Keratinocyte (primary cell): ENCODE results near the gene PRDX1. TPM values are rescaled to one million over a fixed set of nuclear protein-coding genes. Genes with fewer than 3 reads are reported as not detected.
"Not testable (repeated sequence)": the region's sequence is repeated elsewhere in the genome, so short reads cannot be mapped to it uniquely, and the experiment has no call there.

Source experiments
- DNase-seq: peaks from one replicate; pipeline ENCODE4 v3.0.0-alpha.2; 2011; ENCODE audit warnings: low read depth, missing footprints, low spot score
- FAIRE-seq: peaks from 2 replicates; lab custom pipeline; 2011; peaks lifted over from hg19 to GRCh38; lab: Jason Lieb, UNC
- H2AFZ ChIP-seq: 2 replicates; pipeline ENCODE4 v1.6.0; 2012; ENCODE audit warnings: low read length, control low read depth, inconsistent platforms; ENCODE audit not compliant: control insufficient read depth
- H3K27ac ChIP-seq: 2 replicates; pipeline ENCODE4 v1.5.1; 2011; ENCODE audit warnings: low read length; ENCODE audit not compliant: control insufficient read depth, insufficient read depth
- H3K27me3 ChIP-seq: 3 replicates; pipeline ENCODE4 v1.6.0; 2011; ENCODE audit warnings: low read length; ENCODE audit not compliant: control insufficient read depth, insufficient read depth; ENCODE audit errors: extremely low read depth
- H3K36me3 ChIP-seq, 2 experiments: 2 replicates in 1 of 2; 3 replicates in 1 of 2; pipeline ENCODE4 v1.5.1; 2011; ENCODE audit warnings: low read length in 2 of 2, mild to moderate bottlenecking in 1 of 2; ENCODE audit not compliant: control insufficient read depth in 2 of 2, insufficient read depth in 2 of 2; ENCODE audit errors: extremely low read depth in 1 of 2
- H3K4me1 ChIP-seq: 3 replicates; pipeline ENCODE4 v1.5.1; 2011; ENCODE audit warnings: low read length; ENCODE audit not compliant: control insufficient read depth, insufficient read depth; ENCODE audit errors: extremely low read depth
- H3K4me2 ChIP-seq: 3 replicates; pipeline ENCODE4 v1.6.0; 2011; ENCODE audit warnings: low read depth, low read length; ENCODE audit not compliant: control insufficient read depth, insufficient read depth; ENCODE audit errors: extremely low read depth
- H3K4me3 ChIP-seq, 3 experiments: fragments of 200-600 bp in 1 of 3; sonication (generic) in 1 of 3; 2 replicates in 2 of 3; 3 replicates in 1 of 3; pipeline ENCODE4 v1.5.1; 2011 to 2016; ENCODE audit warnings: low read length in 3 of 3, mild to moderate bottlenecking in 3 of 3, control low read depth in 2 of 3, inconsistent platforms in 1 of 3, low read depth in 1 of 3, mixed read lengths in 1 of 3, mixed run types in 1 of 3, moderate library complexity in 1 of 3; ENCODE audit not compliant: control insufficient read depth in 2 of 3, insufficient read depth in 2 of 3; ENCODE audit errors: extremely low read depth in 1 of 3
- H3K79me2 ChIP-seq: 2 replicates; pipeline ENCODE4 v1.6.0; 2012; ENCODE audit warnings: low read length; ENCODE audit not compliant: control insufficient read depth, insufficient read depth
- H3K9ac ChIP-seq: 3 replicates; pipeline ENCODE4 v1.6.0; 2011; ENCODE audit warnings: low read length; ENCODE audit not compliant: control insufficient read depth, insufficient read depth; ENCODE audit errors: extremely low read depth
- H3K9me1 ChIP-seq: 3 replicates; pipeline ENCODE4 v1.6.0; 2011; ENCODE audit warnings: low read length; ENCODE audit not compliant: control insufficient read depth, insufficient read depth; ENCODE audit errors: extremely low read depth
- H3K9me3 ChIP-seq: 2 replicates; pipeline ENCODE4 v1.5.1; 2012; ENCODE audit warnings: low read depth, low read length; ENCODE audit not compliant: control insufficient read depth
- H4K20me1 ChIP-seq: 3 replicates; pipeline ENCODE4 v1.6.0; 2011; ENCODE audit warnings: low read length; ENCODE audit not compliant: control insufficient read depth, insufficient read depth; ENCODE audit errors: extremely low read depth
- CTCF ChIP-seq, 3 experiments: IDR thresholded peaks in 1 of 3; conservative IDR thresholded peaks in 1 of 3; optimal IDR thresholded peaks in 1 of 3; 2 replicates in 2 of 3; 3 replicates in 1 of 3; pipeline versions ENCODE3 to v1.5.1; 2011; ENCODE audit warnings: low read length in 3 of 3, mild to moderate bottlenecking in 3 of 3, moderate library complexity in 2 of 3, control low read depth in 1 of 3, inconsistent platforms in 1 of 3; ENCODE audit not compliant: insufficient read depth in 2 of 3; ENCODE audit errors: extremely low read depth in 1 of 3
- EZH2 ChIP-seq: IDR thresholded peaks from one replicate; pipeline ENCODE4 v1.6.1; 2012; ENCODE audit warnings: inconsistent platforms, mild to moderate bottlenecking, low read length, moderate library complexity
- dilution Hi-C: fragments of 300-500 bp; cut with MboI; formaldehyde crosslinking; loops from one replicate; pipeline ENCODE4 v1.7.0; 2020; ENCODE audit warnings: low sequenced_read_pairs; ENCODE audit not compliant: extremely low pct_ligation_motif_present
- polyA plus RNA-seq, 5 experiments: library from polyadenylated mRNA; depleted of rRNA in 3 of 5; stranded (reverse) in 3 of 5; stranded (forward) in 1 of 5; unstranded in 1 of 5; fragments of >200 nt; gene quantifications; 1 replicate in 1 of 5; 2 replicates in 3 of 5; 3 replicates in 1 of 5; pipeline versions ENCODE4 v1.2.1 to v1.2.3, GENCODE V29; 2011 to 2012; ENCODE audit warnings: missing spikeins in 2 of 5, low read depth in 1 of 5, low replicate concordance in 1 of 5

PRDX1 gene
- polyA plus RNA-seq, 1 donor (not counting 4 experiments of a cell fraction or from before 2014, with no cell fraction given): 1,251 TPM

GRCh38 chr1:45516036-45516435 lies 5.6 kb downstream of the PRDX1 start:
- no peak overlapping the region for H3K4me3 ChIP-seq
- H3K9me1 ChIP-seq: no peaks in the 10 kb centered on the region
- dilution Hi-C loops: no loop called here
- H3K4me1 ChIP-seq: peaks cover 19% of the 10 kb centered on the region
- peaks cover 30 to 42% of the 10 kb centered on the region in 2 experiments for H3K36me3 ChIP-seq
- DNase-seq: no peak
- H3K79me2 ChIP-seq: peaks cover 46% of the 10 kb centered on the region
- H3K27me3 ChIP-seq: no peaks in the 10 kb centered on the region
- FAIRE-seq: no peak
- no peak overlapping the region for H3K4me2 ChIP-seq
- peaks cover 27% of the 10 kb centered on the region for H4K20me1 ChIP-seq
- TF ChIP-seq EZH2 (no peak), CTCF (optimal IDR thresholded peaks at IDR 0.05 in 1 of 3, IDR thresholded peaks at IDR 0.05 in 1 of 3, conservative IDR thresholded peaks at IDR 0.05 in 1 of 3; ENCODE audit: extremely low read depth in 1 of 3, insufficient read depth in 2 of 3, low read length in 3 of 3) (no peak)
- no peak overlapping the region for H3K9ac ChIP-seq
- no peak overlapping the region for H2AFZ ChIP-seq
- H3K27ac ChIP-seq: no peak overlapping the region
- H3K9me3 ChIP-seq: no peaks in the 10 kb centered on the region

- H3K27ac ChIP-seq: not testable (repeated sequence)
Measured at GRCh38 chr1:45513532-45514260, 8.0 kb downstream of the PRDX1 start.

More at GRCh38 chr1:45513532-45514260, 8.0 kb downstream of the PRDX1 start:
- FAIRE-seq, DNase-seq, H3K9me3 ChIP-seq, H2AFZ ChIP-seq, dilution Hi-C loops, H3K9ac ChIP-seq, H3K27me3 ChIP-seq, H3K4me3 ChIP-seq, H3K9me1 ChIP-seq, H3K4me2 ChIP-seq: not testable (repeated sequence)
- peaks cover 16% of the 10 kb centered on the region for H4K20me1 ChIP-seq
- peaks cover 11% of the 10 kb centered on the region for H3K4me1 ChIP-seq
- H3K79me2 ChIP-seq: peaks cover 23% of the 10 kb centered on the region
- peaks cover 44 to 51% of the 10 kb centered on the region in 2 experiments for H3K36me3 ChIP-seq
